K562 (cell line): ENCODE data around the gene ST7. TPM values are rescaled to one million over a fixed set of nuclear protein-coding genes. Genes with fewer than 3 reads are reported as not detected.

Experiments
- ATAC-seq: fragments of 200-7000 bp; cut with Tn5 transposase; 3 replicates; pipeline ENCODE4 v1.9.1; 2020; ENCODE audit warnings: moderate library complexity
- BruUV-seq: library from RNA; stranded (reverse); fragments of 400-500 nt; replicated peaks from 2 replicates; lab custom pipeline; 2021; lab: Mats Ljungman, UMichigan
- CTCF ChIA-PET: fragments of 300-600 bp; formaldehyde crosslinking; extraction: SDS; loops from one replicate; lab custom pipeline; 2021; ENCODE audit warnings: low intra/inter-chr PET ratio; lab: Yijun Ruan, JAX
- POLR2A ChIA-PET: fragments of 300-600, 350-650 bp; sonication (Branson Sonifier 250); formaldehyde crosslinking; extraction: SDS; loops from one replicate; lab custom pipeline; 2021; ENCODE audit warnings: antibody characterized with exemption, inconsistent platforms; lab: Yijun Ruan, JAX
- DNase-seq, 4 experiments: peaks; one replicate each; pipeline versions ENCODE4 v3.0.0 to v3.0.0-alpha.2; 2011 to 2018; ENCODE audit warnings: low spot score in 3 of 4, mixed read lengths in 3 of 4; ENCODE audit errors: extremely low read depth in 1 of 4
- FAIRE-seq: peaks from 2 replicates; lab custom pipeline; 2011; peaks lifted over from hg19 to GRCh38; lab: Jason Lieb, UNC
- H2AFZ ChIP-seq: 2 replicates; pipeline ENCODE4 v1.6.0; 2011; ENCODE audit warnings: low read depth, low read length, control low read depth, inconsistent platforms
- H3K27ac ChIP-seq: fragments of 200-600 bp; 3 replicates; pipeline ENCODE4 v1.8.0; 2011; ENCODE audit warnings: low read depth, mild to moderate bottlenecking, control low read depth, inconsistent platforms, low read length, moderate library complexity, mixed read lengths; ENCODE audit errors: extremely low read depth
- H3K27me3 ChIP-seq, 2 experiments: fragments of 300-600 bp in 1 of 2; 2 replicates in 1 of 2; 3 replicates in 1 of 2; pipeline versions ENCODE4 v1.6.0 to v1.8.0; 2011; ENCODE audit warnings: inconsistent platforms in 2 of 2, low read length in 2 of 2, mild to moderate bottlenecking in 1 of 2, mixed read lengths in 1 of 2, moderate library complexity in 1 of 2; ENCODE audit not compliant: control insufficient read depth in 2 of 2, insufficient read depth in 2 of 2
- H3K36me3 ChIP-seq: fragments of 300-600 bp; 3 replicates; pipeline ENCODE4 v1.8.0; 2011; ENCODE audit warnings: mild to moderate bottlenecking, low read length, inconsistent platforms; ENCODE audit not compliant: control insufficient read depth, insufficient read depth
- H3K4me1 ChIP-seq, 2 experiments: fragments of 200-600 bp in 1 of 2; replicated peaks in 1 of 2; 2 replicates in 1 of 2; 3 replicates in 1 of 2; pipeline versions ENCODE4 v1.5.1 to v1.8.0; 2011; ENCODE audit warnings: inconsistent platforms in 2 of 2, low read length in 2 of 2, mild to moderate bottlenecking in 1 of 2, mixed read lengths in 1 of 2, moderate library complexity in 1 of 2; ENCODE audit not compliant: control insufficient read depth in 2 of 2, insufficient read depth in 2 of 2
- H3K4me2 ChIP-seq: 2 replicates; pipeline ENCODE4 v1.6.1; 2011; ENCODE audit warnings: low read length, control low read depth, inconsistent platforms, mixed read lengths; ENCODE audit not compliant: insufficient read depth
- H3K4me3 ChIP-seq: fragments of 200-600 bp; sonication (generic), shearing (Covaris generic); 2 replicates; pipeline ENCODE4 v1.5.1; 2016; ENCODE audit warnings: control low read depth, inconsistent platforms
- H3K79me2 ChIP-seq: fragments of 200-600 bp; 3 replicates; pipeline ENCODE4 v1.8.0; 2011; ENCODE audit warnings: low read length, inconsistent platforms; ENCODE audit not compliant: control insufficient read depth, insufficient read depth
- H3K9ac ChIP-seq, 2 experiments: 2 replicates each; pipeline versions ENCODE4 v1.6.0 to v1.6.1; 2011; ENCODE audit warnings: low read depth in 2 of 2, low read length in 2 of 2, control low read depth in 1 of 2, inconsistent platforms in 1 of 2, mild to moderate bottlenecking in 1 of 2, mixed read lengths in 1 of 2; ENCODE audit not compliant: insufficient read depth in 1 of 2
- H3K9me1 ChIP-seq: one replicate; pipeline ENCODE4 v1.6.0; 2011; ENCODE audit warnings: inconsistent platforms, mild to moderate bottlenecking, low read length, moderate library complexity; ENCODE audit not compliant: control insufficient read depth, insufficient read depth
- H3K9me3 ChIP-seq: replicated peaks from 2 replicates; pipeline ENCODE4 v1.5.1; 2011; ENCODE audit warnings: low read depth, low read length, inconsistent platforms; ENCODE audit not compliant: control insufficient read depth, insufficient read depth
- H4K20me1 ChIP-seq: replicated peaks from 2 replicates; pipeline ENCODE4 v1.6.1; 2011; ENCODE audit warnings: low read length, inconsistent platforms, mixed read lengths; ENCODE audit not compliant: control insufficient read depth, insufficient read depth
- CHD1 ChIP-seq: fragments of 200-600 bp; sonication (generic); IDR thresholded peaks from one replicate; pipeline ENCODE4 v1.6.1; 2012; ENCODE audit warnings: mild to moderate bottlenecking, moderate library complexity, low read length, inconsistent platforms
- CSDE1 ChIP-seq, 2 experiments: fragments of 450-650 bp; IDR thresholded peaks; 2 replicates each; pipeline ENCODE4 v1.6.1; 2016; ENCODE audit warnings: mild to moderate bottlenecking in 1 of 2
- ETS2 ChIP-seq: IDR thresholded peaks from 2 replicates; pipeline ENCODE4 v1.6.1; 2016; ENCODE audit warnings: borderline replicate concordance, missing genetic modification characterization, mild to moderate bottlenecking, moderate library complexity, missing compliant biosample characterization; ENCODE audit not compliant: poor library complexity, severe bottlenecking
- ETV6 ChIP-seq, 3 experiments: fragments of 150-350 bp in 1 of 3; sonication (generic) in 1 of 3; formaldehyde crosslinking in 1 of 3; IDR thresholded peaks; 2 replicates each; pipeline versions ENCODE4 v1.6.1 to v1.8.0; 2014 to 2022; ENCODE audit warnings: borderline replicate concordance in 2 of 3, low read depth in 2 of 3, antibody characterized with exemption in 1 of 3, low read length in 1 of 3, mild to moderate bottlenecking in 1 of 3, missing genetic modification reagents in 1 of 3
- HMG20B ChIP-seq: fragments of 250-450 bp; sonication (Bioruptor Pico); IDR thresholded peaks from 2 replicates; pipeline ENCODE4 v1.5.0; 2021; ENCODE audit warnings: mild to moderate bottlenecking
- HMGN3 ChIP-seq: IDR thresholded peaks from 2 replicates; pipeline ENCODE4 v1.6.1; 2011; ENCODE audit warnings: borderline replicate concordance, low read depth, mild to moderate bottlenecking, mixed read lengths, low read length; ENCODE audit not compliant: insufficient read length; ENCODE audit errors: extremely low read depth
- NRF1 ChIP-seq, 2 experiments: fragments of 450-650 bp; IDR thresholded peaks in 1 of 2; conservative IDR thresholded peaks in 1 of 2; 2 replicates each; pipeline ENCODE4 v1.6.1; 2014; ENCODE audit warnings: mild to moderate bottlenecking in 2 of 2
- RAD21 ChIP-seq, 2 experiments: fragments of 250-450 bp in 1 of 2; fragments of 450-650 bp in 1 of 2; sonication (Bioruptor Pico) in 1 of 2; formaldehyde crosslinking in 1 of 2; IDR thresholded peaks in 1 of 2; conservative IDR thresholded peaks in 1 of 2; 2 replicates each; pipeline versions ENCODE4 v1.4.0 to v1.8.0; 2020 to 2022; ENCODE audit warnings: mild to moderate bottlenecking in 2 of 2, moderate library complexity in 1 of 2
- SP1 ChIP-seq: sonication (generic); formaldehyde crosslinking; IDR thresholded peaks from 2 replicates; pipeline ENCODE4 v1.8.1; 2022; ENCODE audit warnings: mild to moderate bottlenecking, missing genetic modification reagents
- ZNF124 ChIP-seq: sonication (generic); formaldehyde crosslinking; IDR thresholded peaks from 2 replicates; pipeline ENCODE4 v1.8.1; 2022; ENCODE audit warnings: missing genetic modification reagents
- WGBS: fragments of 100-300 bp; shearing (Covaris generic); methylation state at CpG from one replicate; pipeline ENCODE4 v1.1.6; 2016; ENCODE audit warnings: low coverage, mixed read lengths; ENCODE audit not compliant: insufficient coverage; ENCODE audit errors: missing lambda C conversion rate; 5-methylcytosine and 5-hydroxymethylcytosine counted together
- in situ Hi-C: fragments of 300-500 bp; cut with MboI; formaldehyde crosslinking; loops from 4 replicates; pipeline ENCODE4 v1.15.0; 2018; ENCODE audit warnings: inconsistent platforms, mixed read lengths
- intact Hi-C: fragments of 100-400 bp; cut with micrococcal nuclease; formaldehyde crosslinking; loops from 2 replicates; pipeline ENCODE4 v1.14.2; 2022
- polyA plus RNA-seq, 8 experiments: library from polyadenylated mRNA; depleted of rRNA in 4 of 8; stranded (reverse) in 5 of 8; unstranded in 3 of 8; fragments of >200 nt; fragmentation: Nextera tagmentation in 2 of 8; fragmentation: Illumina TruSeq in 1 of 8; extraction: Ambion mirVana in 2 of 8; extraction: Trizol in 1 of 8; gene quantifications; 2 replicates each; pipeline versions ENCODE4 v1.2.1 to v1.2.3, GENCODE V29; 2011 to 2014; ENCODE audit warnings: inconsistent platforms in 1 of 8, missing spikeins in 1 of 8
- total RNA-seq, 7 experiments: library from RNA; depleted of rRNA in 6 of 7; stranded (reverse); fragments of >200 nt in 6 of 7; fragmentation: Illumina TruSeq in 2 of 7; extraction: Trizol in 2 of 7; gene quantifications; 2 replicates each; pipeline versions ENCODE4 v1.2.1 to v1.2.3, GENCODE V29; 2011 to 2021; ENCODE audit warnings: low replicate concordance in 1 of 7
- TF ChIP-seq, protein P1 (sequence below): fragments of 450-650 bp; formaldehyde crosslinking; IDR thresholded peaks from 2 replicates; pipeline ENCODE4 v1.4.0; 2022; ENCODE audit warnings: missing genetic modification characterization
- TF ChIP-seq, protein P2 (sequence below): fragments of 250-450 bp; sonication (Bioruptor Pico); IDR thresholded peaks from 2 replicates; pipeline ENCODE4 v1.8.0; 2021; ENCODE audit warnings: moderate library complexity, mild to moderate bottlenecking, inconsistent platforms
- TF ChIP-seq, protein P3 (sequence below): fragments of 250-450 bp; sonication (Bioruptor Pico); IDR thresholded peaks from 2 replicates; pipeline ENCODE4 v1.4.0; 2020

Gene ST7
- total and polyA plus RNA-seq, 9 of the 15 experiments (the other 6 are each of a cell fraction or from before 2014, with no cell fraction given): 23.9 to 56.3 (median 36.9) TPM

DNA sequence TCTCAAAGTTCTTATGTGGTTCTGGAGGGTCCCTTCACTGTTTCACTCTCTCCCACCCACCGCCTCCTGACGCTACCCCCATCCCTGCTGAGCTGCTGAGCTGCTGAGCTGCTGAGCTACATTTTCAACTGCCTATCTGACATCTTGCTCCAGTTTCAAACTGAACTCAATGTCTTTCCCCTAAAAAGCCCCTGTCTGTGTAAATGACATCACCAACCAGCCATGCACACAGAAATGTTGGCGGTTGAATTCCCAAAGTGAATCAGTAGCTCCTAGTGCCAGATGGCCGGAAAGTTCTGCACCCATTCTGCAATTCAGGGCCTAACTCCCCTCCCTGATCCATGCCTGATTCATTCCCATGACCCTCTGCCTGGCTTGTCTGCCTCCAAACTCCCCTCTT, 298.4 kb downstream of the ST7 start:
- POLR2A ChIA-PET: interaction anchor here (1.1 kb wide), 1 partner anchor 24 kb away, joined by 3 read pairs; no protein-coding TSS in a partner anchor
- CTCF ChIA-PET: no interaction called here
- DNase-seq: no peak
- WGBS: 0% methylated on average over 4 of the region's 4 CpGs
- Histone ChIP-seq H3K4me3 (no peak overlapping the region), H3K4me2 (no peak overlapping the region), H3K27me3 (peaks cover 16 to 32% of the 10 kb centered on the region in 2 experiments), H3K9ac (no peak overlapping the region), H3K9me1 (no peaks in the 10 kb centered on the region), H3K4me1 (no peaks in the 10 kb centered on the region)
- intact Hi-C loops: no loop called here
- no peak for TF ChIP-seq ZNF124 (CRISPR knock-in tag)
- TF ChIP-seq HMG20B (CRISPR knock-in tag): no peak
- TF ChIP-seq CSDE1 (IDR thresholded peaks at IDR 0.05): no peak
- TF ChIP-seq, all 486 proteins: peak for 0
- in situ Hi-C loops: no loop called here
- no peak for ATAC-seq
- no peak overlapping the region for H2AFZ ChIP-seq
- no peak for FAIRE-seq
- H3K36me3 ChIP-seq: no peaks in the 10 kb centered on the region
- no peaks in the 10 kb centered on the region for H3K79me2 ChIP-seq
- no peaks in the 10 kb centered on the region for H3K9me3 ChIP-seq
- no peaks in the 10 kb centered on the region for H4K20me1 ChIP-seq
- BruUV-seq: no TSS peak
- no peak overlapping the region for H3K27ac ChIP-seq

DNA sequence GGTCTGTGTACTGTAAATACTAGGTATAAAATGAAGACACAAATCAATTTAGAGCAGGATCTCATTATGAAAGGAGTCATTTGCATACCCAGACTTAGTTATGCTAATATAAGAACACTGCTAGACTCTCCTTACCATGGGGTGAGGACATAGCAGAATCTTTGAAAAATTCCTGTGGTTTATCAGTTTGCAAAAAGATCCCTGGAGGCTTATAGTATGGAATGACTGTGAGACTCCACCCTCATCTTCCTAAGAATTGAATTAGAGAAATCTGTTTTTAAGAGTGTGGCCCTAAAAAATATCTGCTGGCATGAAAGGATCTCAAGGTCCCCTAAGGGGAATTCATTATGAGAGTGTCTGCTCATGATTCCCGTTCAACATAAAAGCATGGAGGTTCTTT, 306.3 kb downstream of the ST7 start:
- Histone ChIP-seq H3K79me2 (no peaks in the 10 kb centered on the region), H3K27ac (no peak overlapping the region), H3K4me3 (no peak overlapping the region), H2AFZ (no peak overlapping the region), H3K36me3 (no peaks in the 10 kb centered on the region), H3K27me3 (peaks cover 3 to 8% of the 10 kb centered on the region in 2 experiments), H3K9me3 (no peaks in the 10 kb centered on the region), H3K9me1 (no peaks in the 10 kb centered on the region), H4K20me1 (no peaks in the 10 kb centered on the region), H3K4me1 (no peaks in the 10 kb centered on the region), H3K4me2 (no peak overlapping the region), H3K9ac (no peak overlapping the region)
- no peak for ATAC-seq
- in situ Hi-C loops: no loop called here
- DNase-seq: no peak
- intact Hi-C loops: no loop called here
- FAIRE-seq: no peak
- WGBS: 0% methylated on average over 1 of the region's 1 CpG
- CTCF ChIA-PET: no interaction called here
- POLR2A ChIA-PET: no interaction called here
- no TSS peak for BruUV-seq
- TF ChIP-seq ETV6 (IDR thresholded peaks at IDR 0.05; ENCODE audit: borderline replicate concordance in 1 of 2, low read depth in 2 of 2, low read length in 1 of 2) (no peak), ETV6 (CRISPR knock-in tag; IDR thresholded peaks at IDR 0.05; ENCODE audit: borderline replicate concordance) (no peak), RAD21 (CRISPR knock-in tag; conservative IDR thresholded peaks at IDR 0.05 in 1 of 2, IDR thresholded peaks at IDR 0.05 in 1 of 2) (no peak), HMGN3 (no peak), ETS2 (no peak), NRF1 (conservative IDR thresholded peaks at IDR 0.05 in 1 of 2, IDR thresholded peaks at IDR 0.05 in 1 of 2) (no peak), SP1 (CRISPR knock-in tag) (no peak), CHD1 (no peak)
- TF ChIP-seq, protein P1, sequence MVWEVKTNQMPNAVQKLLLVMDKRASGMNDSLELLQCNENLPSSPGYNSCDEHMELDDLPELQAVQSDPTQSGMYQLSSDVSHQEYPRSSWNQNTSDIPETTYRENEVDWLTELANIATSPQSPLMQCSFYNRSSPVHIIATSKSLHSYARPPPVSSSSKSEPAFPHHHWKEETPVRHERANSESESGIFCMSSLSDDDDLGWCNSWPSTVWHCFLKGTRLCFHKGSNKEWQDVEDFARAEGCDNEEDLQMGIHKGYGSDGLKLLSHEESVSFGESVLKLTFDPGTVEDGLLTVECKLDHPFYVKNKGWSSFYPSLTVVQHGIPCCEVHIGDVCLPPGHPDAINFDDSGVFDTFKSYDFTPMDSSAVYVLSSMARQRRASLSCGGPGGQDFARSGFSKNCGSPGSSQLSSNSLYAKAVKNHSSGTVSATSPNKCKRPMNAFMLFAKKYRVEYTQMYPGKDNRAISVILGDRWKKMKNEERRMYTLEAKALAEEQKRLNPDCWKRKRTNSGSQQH: no peak
- TF ChIP-seq, protein P2, sequence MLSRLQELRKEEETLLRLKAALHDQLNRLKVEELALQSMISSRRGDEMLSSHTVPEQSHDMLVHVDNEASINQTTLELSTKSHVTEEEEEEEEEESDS: no peak
- TF ChIP-seq, protein P3, sequence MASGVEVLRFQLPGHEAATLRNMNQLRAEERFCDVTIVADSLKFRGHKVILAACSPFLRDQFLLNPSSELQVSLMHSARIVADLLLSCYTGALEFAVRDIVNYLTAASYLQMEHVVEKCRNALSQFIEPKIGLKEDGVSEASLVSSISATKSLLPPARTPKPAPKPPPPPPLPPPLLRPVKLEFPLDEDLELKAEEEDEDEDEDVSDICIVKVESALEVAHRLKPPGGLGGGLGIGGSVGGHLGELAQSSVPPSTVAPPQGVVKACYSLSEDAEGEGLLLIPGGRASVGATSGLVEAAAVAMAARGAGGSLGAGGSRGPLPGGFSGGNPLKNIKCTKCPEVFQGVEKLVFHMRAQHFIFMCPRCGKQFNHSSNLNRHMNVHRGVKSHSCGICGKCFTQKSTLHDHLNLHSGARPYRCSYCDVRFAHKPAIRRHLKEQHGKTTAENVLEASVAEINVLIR (CRISPR knock-in tag): no peak
